ENCODE measurements around the gene GULP1. TPM values are rescaled to one million over a fixed set of nuclear protein-coding genes. Genes with fewer than 3 reads are reported as not detected.

The GULP1 gene
- total RNA-seq, 1 experiment from 2014 or later, result 140 TPM

GRCh38 chr2:188494906-188495305 lies 203.2 kb downstream of the GULP1 start:
- H3K4me3 Mint-ChIP-seq, result no peak overlapping the region
- no peak overlapping the region for H2BK15ac ChIP-seq (ENCODE audit: low read depth, low read length)
- no peak overlapping the region for H3K18ac ChIP-seq (ENCODE audit: insufficient read length, low read depth, low read length)
- no peaks in the 10 kb centered on the region for H3K9me3 ChIP-seq (ENCODE audit: control insufficient read depth, low read depth, low read length)
- H3K4me2 ChIP-seq (ENCODE audit: insufficient read depth, insufficient read length, low read length), result no peak overlapping the region
- H3K14ac ChIP-seq (ENCODE audit: insufficient read depth, low read length), result no peak overlapping the region
- TF ChIP-seq CTCF (conservative IDR thresholded peaks at IDR 0.05), result no peak
- no peaks in the 10 kb centered on the region for H3K9me3 Mint-ChIP-seq
- H3K9ac ChIP-seq (ENCODE audit: extremely low read depth, insufficient read length, low read length), result no peak overlapping the region
- 0 out of 2 replicates have a peak, but pooled peaks cover 2% of the 10 kb centered on the region for H3K79me2 ChIP-seq (ENCODE audit: insufficient read depth, low read length)
- no peak overlapping the region for H3K4ac ChIP-seq (ENCODE audit: low read depth, low read length)
- no peaks in the 10 kb centered on the region; the same call in 1 of the 2 replicates for H3K4me1 ChIP-seq (ENCODE audit: insufficient read depth, low read length)
- H3K23ac ChIP-seq (ENCODE audit: insufficient read length, low read depth, low read length), result no peak overlapping the region
- H3K4me1 Mint-ChIP-seq, result peaks cover 13 to 14% of the 10 kb centered on the region in 2 experiments
- no peaks in the 10 kb centered on the region for H3K27me3 ChIP-seq (ENCODE audit: insufficient read depth, low read length)
- H3K23me2 ChIP-seq (ENCODE audit: insufficient read length, low read depth, low read length, poor library complexity, severe bottlenecking), result no peaks in the 10 kb centered on the region
- no peak overlapping the region for H2BK5ac ChIP-seq (ENCODE audit: insufficient read length, low read length)
- H2AFZ ChIP-seq (ENCODE audit: low read length), result no peak overlapping the region
- H3T11ph ChIP-seq (ENCODE audit: low read length), result no peak overlapping the region
- no peak overlapping the region for H4K91ac ChIP-seq (ENCODE audit: insufficient read length, low read depth, low read length)
- H2BK12ac ChIP-seq (ENCODE audit: insufficient read length, low read depth, low read length), result no peak overlapping the region
- no peaks in the 10 kb centered on the region for H4K20me1 ChIP-seq (ENCODE audit: control insufficient read depth, insufficient read depth, insufficient read length)
- DNase-seq, result no peak
- no peaks in the 10 kb centered on the region for H3K79me1 ChIP-seq (ENCODE audit: insufficient read depth, low read depth, low read length, poor library complexity, severe bottlenecking)
- no peaks in the 10 kb centered on the region for H3K27me3 Mint-ChIP-seq (ENCODE audit: low read depth)
- H3K36me3 Mint-ChIP-seq (ENCODE audit: insufficient read depth in 1 of 3, low read depth in 3 of 3), result peaks cover 0 to 21% (median 13%) of the 10 kb centered on the region in 3 experiments; a peak in 4 of 7 replicates
- no peak overlapping the region for H3K27ac ChIP-seq (ENCODE audit: insufficient read length, low read depth, low read length)
- H2BK120ac ChIP-seq (ENCODE audit: low read depth, low read length, poor library complexity, severe bottlenecking), result no peak overlapping the region
- no peak overlapping the region for H2AK5ac ChIP-seq (ENCODE audit: insufficient read length, low read length)
- H4K5ac ChIP-seq (ENCODE audit: insufficient read length, low read depth, low read length), result no peak overlapping the region
- no peak overlapping the region for H2BK20ac ChIP-seq (ENCODE audit: low read depth, low read length, poor library complexity, severe bottlenecking)
- H4K8ac ChIP-seq (replicated peaks; ENCODE audit: insufficient read length, low read depth, low read length), result no peak overlapping the region
- H3K27ac Mint-ChIP-seq, result no peak overlapping the region; a peak in 1 of 7 replicates
- no peak overlapping the region for H3K56ac ChIP-seq (ENCODE audit: insufficient read length, low read depth, low read length)
